TTC549 (cell line): ENCODE data around the gene CARD11.
"Not testable (repeated sequence)": the region's sequence is repeated elsewhere in the genome, so short reads cannot be mapped to it uniquely, and the experiment has no call there.

Experiments
- FAIRE-seq: peaks from 2 replicates; lab custom pipeline; 2012; peaks lifted over from hg19 to GRCh38; lab: Jason Lieb, UNC

CARD11 gene

GRCh38 chr7:2962865-2963264, 80.8 kb downstream of the CARD11 start:
- no peak for FAIRE-seq

- FAIRE-seq: no peak
Observed at GRCh38 chr7:2959828-2960599, 83.7 kb downstream of the CARD11 start.

- no peak for FAIRE-seq
Observed at GRCh38 chr7:2959103-2959680, 84.5 kb downstream of the CARD11 start.

- no peak for FAIRE-seq
Observed at GRCh38 chr7:2958416-2959102, 85.1 kb downstream of the CARD11 start.

- not testable (repeated sequence) for FAIRE-seq
Observed at GRCh38 chr7:2957369-2957727, 86.3 kb downstream of the CARD11 start.

GRCh38 chr7:2956526-2957368, 86.9 kb downstream of the CARD11 start:
- no peak for FAIRE-seq

GRCh38 chr7:2956076-2956475, 87.6 kb downstream of the CARD11 start:
- FAIRE-seq: no peak

- no peak for FAIRE-seq
Observed at GRCh38 chr7:2955269-2955668, 88.4 kb downstream of the CARD11 start.

GRCh38 chr7:2954433-2954853, 89.2 kb downstream of the CARD11 start:
- FAIRE-seq: no peak

GRCh38 chr7:2953588-2954407, 89.9 kb downstream of the CARD11 start:
- FAIRE-seq: no peak

GRCh38 chr7:2953099-2953498, 90.6 kb downstream of the CARD11 start:
- no peak for FAIRE-seq

GRCh38 chr7:2952316-2952715, 91.4 kb downstream of the CARD11 start:
- no peak for FAIRE-seq

GRCh38 chr7:2950578-2950977, 93.1 kb downstream of the CARD11 start:
- no peak for FAIRE-seq

- FAIRE-seq: no peak
Observed at GRCh38 chr7:2948749-2949148, 94.9 kb downstream of the CARD11 start.

- FAIRE-seq: no peak
Observed at GRCh38 chr7:2947058-2947780, 96.4 kb downstream of the CARD11 start.

- no peak for FAIRE-seq
Observed at GRCh38 chr7:2945171-2945570, 98.5 kb downstream of the CARD11 start.

GRCh38 chr7:2944739-2945138, 98.9 kb downstream of the CARD11 start:
- no peak for FAIRE-seq

- no peak for FAIRE-seq
Observed at GRCh38 chr7:2943851-2944601, 99.6 kb downstream of the CARD11 start.

GRCh38 chr7:2941216-2941859, 102.3 kb downstream of the CARD11 start:
- FAIRE-seq: no peak

- no peak for FAIRE-seq
Observed at GRCh38 chr7:2940466-2940865, 103.2 kb downstream of the CARD11 start.
